ENCODE data around the gene TMX2. TPM values are rescaled to one million over a fixed set of nuclear protein-coding genes. Genes with fewer than 3 reads are reported as not detected.
A peak's percentile ranks its signal among the peaks of the same experiment; 100 is the strongest.

The TMX2 gene
- total RNA-seq, 2 experiments from 2014 or later = 54.9 to 66.9 TPM

GRCh38 chr11:57762235-57762861 is 50.0 kb downstream of the TMX2 start:
- intact Hi-C loops (cut with micrococcal nuclease; ENCODE audit: unreplicated experiment) = no loop called here
- Histone ChIP-seq H3K79me2 (ENCODE audit: insufficient read depth, low read depth, low read length) (no peaks in the 10 kb centered on the region), H3K9me3 (ENCODE audit: low read length) (no peaks in the 10 kb centered on the region), H3K4me1 (ENCODE audit: insufficient read depth, low read length, poor library complexity, severe bottlenecking) (no peaks in the 10 kb centered on the region), H3K4me2 (ENCODE audit: low read length) (no peak overlapping the region), H4K20me1 (ENCODE audit: insufficient read depth, low read length) (no peaks in the 10 kb centered on the region), H3K27ac (ENCODE audit: low read depth, low read length, poor library complexity, severe bottlenecking) (no peak overlapping the region), H3K9me2 (ENCODE audit: insufficient read depth, low read length) (no peaks in the 10 kb centered on the region), H2AFZ (ENCODE audit: low read length) (no peak overlapping the region), H3K4me3 (ENCODE audit: low read depth, low read length, poor library complexity, severe bottlenecking) (no peak overlapping the region), H3K36me3 (ENCODE audit: insufficient read depth, low read length) (no peaks in the 10 kb centered on the region)
- POLR2A ChIA-PET = interaction anchor here (1.1 to 1.3 kb wide), 3 partner anchors 15 to 56 kb away, joined by 3 to 8 read pairs (median 4); no protein-coding TSS in a partner anchor
- BruUV-seq (replicated peaks) = TSS peak; percentile 49
- DNase-seq (ENCODE audit: low spot score) = no peak
- CTCF ChIA-PET (ENCODE audit: unreplicated experiment) = no interaction called here
- TF ChIP-seq EZH2phosphoT487 (IDR thresholded peaks at IDR 0.05; ENCODE audit: borderline replicate concordance, low read depth, low read length) (no peak), CTCF (conservative IDR thresholded peaks at IDR 0.05; ENCODE audit: low read length) (no peak)

- Histone ChIP-seq H3K9me3 (ENCODE audit: low read length) (no peaks in the 10 kb centered on the region), H3K27ac (ENCODE audit: low read depth, low read length, poor library complexity, severe bottlenecking) (no peak overlapping the region), H3K4me1 (ENCODE audit: insufficient read depth, low read length, poor library complexity, severe bottlenecking) (no peaks in the 10 kb centered on the region), H3K9me2 (ENCODE audit: insufficient read depth, low read length) (no peaks in the 10 kb centered on the region), H3K79me2 (ENCODE audit: insufficient read depth, low read depth, low read length) (no peaks in the 10 kb centered on the region), H2AFZ (ENCODE audit: low read length) (no peak overlapping the region), H3K4me3 (ENCODE audit: low read depth, low read length, poor library complexity, severe bottlenecking) (no peak overlapping the region), H4K20me1 (ENCODE audit: insufficient read depth, low read length) (no peaks in the 10 kb centered on the region), H3K4me2 (ENCODE audit: low read length) (no peak overlapping the region), H3K36me3 (ENCODE audit: insufficient read depth, low read length) (no peaks in the 10 kb centered on the region)
- BruUV-seq (replicated peaks) = no TSS peak
- TF ChIP-seq EZH2phosphoT487 (IDR thresholded peaks at IDR 0.05; ENCODE audit: borderline replicate concordance, low read depth, low read length) (no peak), CTCF (conservative IDR thresholded peaks at IDR 0.05; ENCODE audit: low read length) (no peak)
- intact Hi-C loops (cut with micrococcal nuclease; ENCODE audit: unreplicated experiment) = no loop called here
- CTCF ChIA-PET (ENCODE audit: unreplicated experiment) = no interaction called here
- POLR2A ChIA-PET = interaction anchor here (0.6 to 1.6 kb wide), 5 partner anchors 14 to 618 kb away, joined by 3 to 11 read pairs (median 4); no protein-coding TSS in a partner anchor
- no peak for DNase-seq (ENCODE audit: low spot score)
Observed at GRCh38 chr11:57763568-57763967, 51.2 kb downstream of the TMX2 start.

GRCh38 chr11:57764021-57764420 is 51.6 kb downstream of the TMX2 start:
- ChIA-PET POLR2A (interaction anchor here (0.6 to 1.6 kb wide), 7 partner anchors 9 to 618 kb away, joined by 3 to 11 read pairs (median 4); no protein-coding TSS in a partner anchor), CTCF (ENCODE audit: unreplicated experiment) (no interaction called here)
- Histone ChIP-seq H3K27ac (ENCODE audit: low read depth, low read length, poor library complexity, severe bottlenecking) (no peak overlapping the region), H3K79me2 (ENCODE audit: insufficient read depth, low read depth, low read length) (no peaks in the 10 kb centered on the region), H3K36me3 (ENCODE audit: insufficient read depth, low read length) (no peaks in the 10 kb centered on the region), H3K4me3 (ENCODE audit: low read depth, low read length, poor library complexity, severe bottlenecking) (no peak overlapping the region), H3K4me2 (ENCODE audit: low read length) (no peak overlapping the region), H2AFZ (ENCODE audit: low read length) (no peak overlapping the region), H3K9me2 (ENCODE audit: insufficient read depth, low read length) (no peaks in the 10 kb centered on the region), H3K9me3 (ENCODE audit: low read length) (no peaks in the 10 kb centered on the region), H3K4me1 (ENCODE audit: insufficient read depth, low read length, poor library complexity, severe bottlenecking) (no peaks in the 10 kb centered on the region), H4K20me1 (ENCODE audit: insufficient read depth, low read length) (no peaks in the 10 kb centered on the region)
- TF ChIP-seq CTCF (conservative IDR thresholded peaks at IDR 0.05; ENCODE audit: low read length) = no peak
- TF ChIP-seq EZH2phosphoT487 (IDR thresholded peaks at IDR 0.05; ENCODE audit: borderline replicate concordance, low read depth, low read length) = no peak
- DNase-seq (ENCODE audit: low spot score) = no peak
- intact Hi-C loops (cut with micrococcal nuclease; ENCODE audit: unreplicated experiment) = no loop called here
- BruUV-seq (replicated peaks) = no TSS peak
